ENCODE results near the gene MTA2. TPM values are rescaled to one million over a fixed set of nuclear protein-coding genes. Genes with fewer than 3 reads are reported as not detected.
A peak's percentile ranks its signal among the peaks of the same experiment; 100 is the strongest.
"Not testable (repeated sequence)": the region's sequence is repeated elsewhere in the genome, so short reads cannot be mapped to it uniquely, and the experiment has no call there.

Gene MTA2
- total RNA-seq, 1 donor from 2014 or later = 162 TPM

GRCh38 chr11:62627713-62628112 is 26.0 kb upstream of the MTA2 start:
- Histone ChIP-seq H3K36me3 (ENCODE audit: control insufficient read depth, insufficient read depth, low read length) (peaks cover 50% of the 10 kb centered on the region), H3K4me3 (ENCODE audit: low read depth, low read length) (no peak overlapping the region), H3K27me3 (ENCODE audit: control insufficient read depth, insufficient read depth, low read length) (no peaks in the 10 kb centered on the region)
- DNase-seq (ENCODE audit: low read depth) (no peak), FAIRE-seq (no peak)
- TF ChIP-seq CTCF (IDR thresholded peaks at IDR 0.05; ENCODE audit: insufficient read depth, low read length, severe bottlenecking) = peak; percentile 26

GRCh38 chr11:62622476-62623089 is 20.9 kb upstream of the MTA2 start:
- no peak for DNase-seq (ENCODE audit: low read depth)
- Histone ChIP-seq H3K36me3 (ENCODE audit: control insufficient read depth, insufficient read depth, low read length) (peaks cover 16% of the 10 kb centered on the region), H3K4me3 (ENCODE audit: low read depth, low read length) (peak overlapping the region; percentile 5), H3K27me3 (ENCODE audit: control insufficient read depth, insufficient read depth, low read length) (no peaks in the 10 kb centered on the region)
- no peak for FAIRE-seq
- no peak for TF ChIP-seq CTCF (IDR thresholded peaks at IDR 0.05; ENCODE audit: insufficient read depth, low read length, severe bottlenecking)

- no peak for FAIRE-seq
- Histone ChIP-seq H3K27me3 (ENCODE audit: control insufficient read depth, insufficient read depth, low read length) (no peaks in the 10 kb centered on the region), H3K36me3 (ENCODE audit: control insufficient read depth, insufficient read depth, low read length) (peaks cover 16% of the 10 kb centered on the region), H3K4me3 (ENCODE audit: low read depth, low read length) (peak within 1 kb of the TSS; percentile 68)
- DNase-seq (ENCODE audit: low read depth) = peak; percentile 97
- no peak for TF ChIP-seq CTCF (IDR thresholded peaks at IDR 0.05; ENCODE audit: insufficient read depth, low read length, severe bottlenecking)
These were observed 20.2 kb upstream of the MTA2 start, which contains the start of gene B3GAT3 for GRCh38 chr11:62621567-62622470. B3GAT3 (minus strand) TSS chr11:62621986; CDS start chr11:62621947, 39 bp downstream.

- FAIRE-seq = no peak
These were observed 19.4 kb upstream of the MTA2 start for GRCh38 chr11:62621027-62621566.

GRCh38 chr11:62616957-62617356 is 15.3 kb upstream of the MTA2 start:
- not testable (repeated sequence) for FAIRE-seq; DNase-seq (ENCODE audit: low read depth); H3K4me3 ChIP-seq (ENCODE audit: low read depth, low read length); H3K36me3 ChIP-seq (ENCODE audit: control insufficient read depth, insufficient read depth, low read length); H3K27me3 ChIP-seq (ENCODE audit: control insufficient read depth, insufficient read depth, low read length)

More at GRCh38 chr11:62621027-62621566, 19.4 kb upstream of the MTA2 start:
- H3K4me3 ChIP-seq (ENCODE audit: low read depth, low read length) = peak overlapping the region; percentile 68
- peaks cover 14% of the 10 kb centered on the region for H3K36me3 ChIP-seq (ENCODE audit: control insufficient read depth, insufficient read depth, low read length)
- no peaks in the 10 kb centered on the region for H3K27me3 ChIP-seq (ENCODE audit: control insufficient read depth, insufficient read depth, low read length)
- TF ChIP-seq CTCF (IDR thresholded peaks at IDR 0.05; ENCODE audit: insufficient read depth, low read length, severe bottlenecking) = no peak
- no peak for DNase-seq (ENCODE audit: low read depth)

GRCh38 chr11:62615521-62615920 is 13.9 kb upstream of the MTA2 start:
- H3K36me3 ChIP-seq (ENCODE audit: control insufficient read depth, insufficient read depth, low read length) = peaks cover 8% of the 10 kb centered on the region
- no peak for FAIRE-seq
- no peak overlapping the region for H3K4me3 ChIP-seq (ENCODE audit: low read depth, low read length)
- H3K27me3 ChIP-seq (ENCODE audit: control insufficient read depth, insufficient read depth, low read length) = no peaks in the 10 kb centered on the region
- no peak for TF ChIP-seq CTCF (IDR thresholded peaks at IDR 0.05; ENCODE audit: insufficient read depth, low read length, severe bottlenecking)
- DNase-seq (ENCODE audit: low read depth) = no peak
